ENCODE measurements around the gene RIMBP2. TPM values are rescaled to one million over a fixed set of nuclear protein-coding genes. Genes with fewer than 3 reads are reported as not detected.

Gene RIMBP2
- total and polyA plus RNA-seq, 9 of the 15 experiments (the other 6 are each of a cell fraction or from before 2014, with no cell fraction given) = not detected

DNA sequence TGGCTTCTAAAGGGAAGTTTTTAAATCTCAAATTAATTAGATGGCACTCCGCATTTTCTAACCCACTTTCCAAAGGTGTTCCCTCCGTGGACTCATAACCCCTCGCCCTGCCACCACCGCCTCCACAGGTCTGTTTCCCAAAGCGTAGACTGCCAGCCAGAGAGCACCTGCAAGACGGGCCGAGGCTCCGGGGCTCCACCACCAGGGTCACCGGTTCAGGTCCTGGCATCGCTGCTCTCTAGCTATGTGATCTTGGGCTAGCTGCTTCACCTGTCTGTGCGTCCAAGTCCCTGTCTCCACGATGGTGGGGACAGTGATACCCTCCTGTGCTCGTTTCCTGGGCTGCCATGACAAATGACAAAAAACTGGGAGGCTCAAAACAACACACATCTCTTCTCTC is 11.5 kb downstream of the RIMBP2 start:
- WGBS (ENCODE audit: insufficient coverage, low coverage, missing lambda C conversion rate) = 0% methylated on average over 13 of the region's 13 CpGs

More for the DNA sequence above, 11.5 kb downstream of the RIMBP2 start:
- no peak overlapping the region for H2AFZ ChIP-seq (ENCODE audit: low read depth, low read length)
- no peak overlapping the region for H3K27ac ChIP-seq (ENCODE audit: extremely low read depth, low read depth, low read length)
- no peaks in the 10 kb centered on the region for H3K36me3 ChIP-seq (ENCODE audit: control insufficient read depth, insufficient read depth, low read length)
- no peaks in the 10 kb centered on the region for H3K9me1 ChIP-seq (ENCODE audit: control insufficient read depth, insufficient read depth, low read length)
- FAIRE-seq (no peak), ATAC-seq (no peak), DNase-seq (ENCODE audit: extremely low read depth in 1 of 4, low spot score in 3 of 4) (no peak)
- H3K79me2 ChIP-seq (ENCODE audit: control insufficient read depth, insufficient read depth, low read length) = no peaks in the 10 kb centered on the region
- H3K4me2 ChIP-seq (ENCODE audit: insufficient read depth, low read length) = no peak overlapping the region
- BruUV-seq (replicated peaks) = no TSS peak
- H3K9ac ChIP-seq (ENCODE audit: insufficient read depth in 1 of 2, low read depth in 2 of 2, low read length in 2 of 2) = no peak overlapping the region
- ChIA-PET POLR2A (no interaction called here), CTCF (ENCODE audit: low intra/inter-chr PET ratio) (no interaction called here)
- peaks cover 46 to 84% of the 10 kb centered on the region in 2 experiments for H3K27me3 ChIP-seq (ENCODE audit: control insufficient read depth in 2 of 2, insufficient read depth in 2 of 2, low read length in 2 of 2)
- peaks cover 0 to 4% of the 10 kb centered on the region in 2 experiments; a peak in 2 of 5 replicates for H3K4me1 ChIP-seq (replicated peaks in 1 of 2; ENCODE audit: control insufficient read depth in 2 of 2, insufficient read depth in 2 of 2, low read length in 2 of 2)
- H3K9me3 ChIP-seq (replicated peaks; ENCODE audit: control insufficient read depth, insufficient read depth, low read depth, low read length) = no peaks in the 10 kb centered on the region
- H4K20me1 ChIP-seq (replicated peaks; ENCODE audit: control insufficient read depth, insufficient read depth, low read length) = no peaks in the 10 kb centered on the region; the same call in 1 of the 2 replicates
- TF ChIP-seq ZNF165 (CRISPR knock-in tag; IDR thresholded peaks at IDR 0.05; ENCODE audit: borderline replicate concordance) = no peak
- TF ChIP-seq, protein P1, sequence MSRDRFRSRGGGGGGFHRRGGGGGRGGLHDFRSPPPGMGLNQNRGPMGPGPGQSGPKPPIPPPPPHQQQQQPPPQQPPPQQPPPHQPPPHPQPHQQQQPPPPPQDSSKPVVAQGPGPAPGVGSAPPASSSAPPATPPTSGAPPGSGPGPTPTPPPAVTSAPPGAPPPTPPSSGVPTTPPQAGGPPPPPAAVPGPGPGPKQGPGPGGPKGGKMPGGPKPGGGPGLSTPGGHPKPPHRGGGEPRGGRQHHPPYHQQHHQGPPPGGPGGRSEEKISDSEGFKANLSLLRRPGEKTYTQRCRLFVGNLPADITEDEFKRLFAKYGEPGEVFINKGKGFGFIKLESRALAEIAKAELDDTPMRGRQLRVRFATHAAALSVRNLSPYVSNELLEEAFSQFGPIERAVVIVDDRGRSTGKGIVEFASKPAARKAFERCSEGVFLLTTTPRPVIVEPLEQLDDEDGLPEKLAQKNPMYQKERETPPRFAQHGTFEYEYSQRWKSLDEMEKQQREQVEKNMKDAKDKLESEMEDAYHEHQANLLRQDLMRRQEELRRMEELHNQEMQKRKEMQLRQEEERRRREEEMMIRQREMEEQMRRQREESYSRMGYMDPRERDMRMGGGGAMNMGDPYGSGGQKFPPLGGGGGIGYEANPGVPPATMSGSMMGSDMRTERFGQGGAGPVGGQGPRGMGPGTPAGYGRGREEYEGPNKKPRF (IDR thresholded peaks at IDR 0.05; ENCODE audit: low read depth, low read length) = no peak
- intact Hi-C loops (cut with micrococcal nuclease) = no loop called here
- in situ Hi-C loops (cut with MboI) = no loop called here
- no peak overlapping the region for H3K4me3 ChIP-seq

Data from K562 (cell line).